Activated B cell treated with CpG ODN at 0.5 μM for 24 hours (primary cell): ENCODE results near the gene HDGFL2. TPM values are rescaled to one million over a fixed set of nuclear protein-coding genes. Genes with fewer than 3 reads are reported as not detected.

Experiments used
- ATAC-seq: fragments of 200-7000 bp; cut with Tn5 transposase; one replicate; pipeline ENCODE4 v1.10.0; 2021; ENCODE audit warnings: low read depth, mild to moderate bottlenecking, moderate library complexity
- CTCF ChIA-PET: fragments of 350-600 bp; sonication (Branson Sonifier 250); formaldehyde crosslinking; loops from one replicate; lab custom pipeline; 2021; ENCODE audit warnings: antibody characterized with exemption; lab: Charles Lee
- POLR2A ChIA-PET: fragments of 350-600 bp; sonication (Branson Sonifier 250); formaldehyde crosslinking; loops from one replicate; lab custom pipeline; 2021; ENCODE audit warnings: antibody characterized with exemption; lab: Charles Lee
- DNase-seq: peaks from one replicate; pipeline ENCODE4 v3.0.0; 2022
- H3K27ac Mint-ChIP-seq: one replicate; pipeline ENCODE4 v1.8.0; 2020; ENCODE audit warnings: mixed read lengths
- H3K27me3 Mint-ChIP-seq: one replicate; pipeline ENCODE4 v1.8.0; 2021; ENCODE audit warnings: mixed read lengths
- H3K36me3 Mint-ChIP-seq: one replicate; pipeline ENCODE4 v1.8.0; 2021; ENCODE audit warnings: low read depth, mixed read lengths
- H3K4me1 Mint-ChIP-seq: one replicate; pipeline ENCODE4 v1.8.0; 2021; ENCODE audit warnings: mixed read lengths
- H3K4me3 Mint-ChIP-seq: one replicate; pipeline ENCODE4 v1.8.0; 2020; ENCODE audit warnings: mild to moderate bottlenecking, mixed read lengths
- H3K9me3 Mint-ChIP-seq: one replicate; pipeline ENCODE4 v1.8.0; 2020; ENCODE audit warnings: mixed read lengths
- intact Hi-C: fragments of 100-400 bp; cut with micrococcal nuclease; formaldehyde crosslinking; loops from one replicate; pipeline ENCODE4 v1.15.1; 2024
- total RNA-seq: library from RNA; stranded (reverse); gene quantifications from 2 replicates; pipeline ENCODE4 v1.2.3, GENCODE V29; 2022
- TF ChIP-seq, protein P1 (sequence below): fragments of 200-600 bp; IDR thresholded peaks from one replicate; pipeline ENCODE4 v1.8.0; 2022; ENCODE audit warnings: antibody characterized with exemption, mild to moderate bottlenecking

Gene HDGFL2
- total RNA-seq, 1 donor from 2014 or later: 44.9 TPM

DNA sequence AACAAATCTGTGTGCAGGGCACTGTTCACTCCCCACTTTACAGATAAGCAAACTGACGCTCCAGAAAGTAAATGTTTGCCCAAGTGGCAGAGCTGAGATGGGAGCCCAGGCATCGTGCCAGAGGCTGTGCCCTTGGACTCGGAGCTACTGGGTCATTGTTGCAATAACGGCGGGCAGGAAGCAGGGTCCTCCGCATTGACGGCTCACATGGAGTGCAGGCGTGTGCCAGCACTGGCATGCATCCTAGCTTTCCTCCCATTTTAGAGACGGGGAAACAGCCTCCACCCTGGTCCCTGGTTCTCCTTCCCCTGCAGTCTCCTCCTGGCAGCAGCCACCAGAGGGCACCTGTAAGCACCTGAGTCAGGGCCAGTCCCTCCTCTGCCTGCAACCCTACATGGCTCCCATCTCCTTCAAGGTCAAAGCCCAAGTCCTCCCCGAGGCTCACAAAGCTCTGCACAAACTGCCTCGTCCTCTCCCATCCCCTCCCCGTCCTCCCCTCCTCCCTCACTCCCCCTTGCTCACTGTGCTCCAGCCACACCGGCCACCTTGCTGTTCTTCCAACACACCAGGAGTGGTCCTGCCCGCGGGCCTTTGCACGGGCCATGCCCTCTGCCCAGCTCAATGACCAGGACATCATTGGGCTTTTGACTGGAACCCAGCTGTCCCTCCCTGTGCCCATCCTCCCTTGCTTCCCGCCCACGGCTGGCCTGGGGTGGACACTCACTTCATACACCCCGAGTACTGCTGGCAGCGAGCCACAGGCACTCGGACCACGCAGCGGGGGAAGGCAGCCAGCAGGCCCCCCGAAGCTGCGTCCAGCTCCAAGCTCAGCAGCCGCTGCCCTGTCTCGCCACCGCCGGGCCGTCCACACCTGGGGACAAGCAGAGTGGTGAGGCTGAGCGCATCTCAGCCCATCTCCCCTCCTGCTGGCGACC is 75.5 kb downstream of the HDGFL2 start:
- Mint-ChIP-seq H3K36me3 (no peaks in the 10 kb centered on the region), H3K27me3 (peaks cover 2% of the 10 kb centered on the region), H3K4me1 (no peaks in the 10 kb centered on the region), H3K9me3 (no peaks in the 10 kb centered on the region), H3K4me3 (no peak overlapping the region), H3K27ac (no peak overlapping the region)
- peak; percentile 31 for ATAC-seq
- intact Hi-C loops: no loop called here
- DNase-seq: no peak
- CTCF ChIA-PET: interaction anchor here (1.3 kb wide), 1 partner anchor 89 kb away, joined by 3 read pairs; no protein-coding TSS in a partner anchor
- TF ChIP-seq, protein P1, sequence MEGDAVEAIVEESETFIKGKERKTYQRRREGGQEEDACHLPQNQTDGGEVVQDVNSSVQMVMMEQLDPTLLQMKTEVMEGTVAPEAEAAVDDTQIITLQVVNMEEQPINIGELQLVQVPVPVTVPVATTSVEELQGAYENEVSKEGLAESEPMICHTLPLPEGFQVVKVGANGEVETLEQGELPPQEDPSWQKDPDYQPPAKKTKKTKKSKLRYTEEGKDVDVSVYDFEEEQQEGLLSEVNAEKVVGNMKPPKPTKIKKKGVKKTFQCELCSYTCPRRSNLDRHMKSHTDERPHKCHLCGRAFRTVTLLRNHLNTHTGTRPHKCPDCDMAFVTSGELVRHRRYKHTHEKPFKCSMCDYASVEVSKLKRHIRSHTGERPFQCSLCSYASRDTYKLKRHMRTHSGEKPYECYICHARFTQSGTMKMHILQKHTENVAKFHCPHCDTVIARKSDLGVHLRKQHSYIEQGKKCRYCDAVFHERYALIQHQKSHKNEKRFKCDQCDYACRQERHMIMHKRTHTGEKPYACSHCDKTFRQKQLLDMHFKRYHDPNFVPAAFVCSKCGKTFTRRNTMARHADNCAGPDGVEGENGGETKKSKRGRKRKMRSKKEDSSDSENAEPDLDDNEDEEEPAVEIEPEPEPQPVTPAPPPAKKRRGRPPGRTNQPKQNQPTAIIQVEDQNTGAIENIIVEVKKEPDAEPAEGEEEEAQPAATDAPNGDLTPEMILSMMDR: no peak
- POLR2A ChIA-PET: no interaction called here

DNA sequence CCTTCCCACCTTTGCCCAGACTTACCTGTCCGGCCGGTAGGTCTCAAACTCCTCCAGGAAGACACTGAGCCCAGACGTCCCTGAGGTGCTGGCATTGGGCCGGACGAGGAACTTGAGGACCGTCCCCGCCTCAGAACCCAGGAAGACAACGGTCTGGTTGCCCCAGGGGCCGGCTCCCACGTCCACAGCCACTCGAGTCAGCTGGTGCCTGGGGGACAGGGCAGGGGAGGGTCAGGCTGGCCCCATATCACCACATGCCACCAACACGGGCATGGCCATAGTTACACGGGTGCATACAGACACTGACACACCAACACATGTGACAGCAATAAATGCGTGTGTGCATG is 76.1 kb downstream of the HDGFL2 start:
- ATAC-seq (no peak), DNase-seq (no peak)
- no peaks in the 10 kb centered on the region for H3K9me3 Mint-ChIP-seq
- TF ChIP-seq, protein P1: no peak
- no peaks in the 10 kb centered on the region for H3K4me1 Mint-ChIP-seq
- peaks cover 2% of the 10 kb centered on the region for H3K27me3 Mint-ChIP-seq
- intact Hi-C loops: no loop called here
- no peak overlapping the region for H3K4me3 Mint-ChIP-seq
- ChIA-PET POLR2A (no interaction called here), CTCF (no interaction called here)
- no peak overlapping the region for H3K27ac Mint-ChIP-seq
- H3K36me3 Mint-ChIP-seq: no peaks in the 10 kb centered on the region

DNA sequence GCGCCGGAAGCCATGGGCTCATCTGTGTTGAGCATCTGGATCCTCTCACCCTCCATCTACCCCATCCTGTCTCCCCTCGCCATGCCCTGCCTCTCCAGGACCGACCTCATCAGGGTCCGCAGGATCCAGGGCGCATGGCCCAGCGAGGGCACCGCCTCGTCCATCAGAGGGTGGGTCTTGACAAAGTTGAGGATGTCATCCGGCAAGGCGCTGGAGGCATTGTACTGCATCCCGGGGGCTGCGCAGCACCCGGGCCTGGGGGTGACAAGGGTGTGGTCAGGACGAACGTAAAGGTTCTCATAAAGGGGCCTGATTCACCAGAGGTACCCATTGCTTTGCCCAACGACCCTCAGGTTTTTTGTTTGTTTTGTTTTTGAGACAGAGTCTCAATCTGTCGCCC is 77.9 kb downstream of the HDGFL2 start:
- CTCF ChIA-PET: no interaction called here
- H3K4me3 Mint-ChIP-seq: no peak overlapping the region
- DNase-seq (no peak), ATAC-seq (no peak)
- H3K9me3 Mint-ChIP-seq: no peaks in the 10 kb centered on the region
- intact Hi-C loops: no loop called here
- no peaks in the 10 kb centered on the region for H3K36me3 Mint-ChIP-seq
- H3K27ac Mint-ChIP-seq: no peak overlapping the region
- POLR2A ChIA-PET: no interaction called here
- peaks cover 2% of the 10 kb centered on the region for H3K27me3 Mint-ChIP-seq
- H3K4me1 Mint-ChIP-seq: no peaks in the 10 kb centered on the region
- TF ChIP-seq, protein P1: no peak

DNA sequence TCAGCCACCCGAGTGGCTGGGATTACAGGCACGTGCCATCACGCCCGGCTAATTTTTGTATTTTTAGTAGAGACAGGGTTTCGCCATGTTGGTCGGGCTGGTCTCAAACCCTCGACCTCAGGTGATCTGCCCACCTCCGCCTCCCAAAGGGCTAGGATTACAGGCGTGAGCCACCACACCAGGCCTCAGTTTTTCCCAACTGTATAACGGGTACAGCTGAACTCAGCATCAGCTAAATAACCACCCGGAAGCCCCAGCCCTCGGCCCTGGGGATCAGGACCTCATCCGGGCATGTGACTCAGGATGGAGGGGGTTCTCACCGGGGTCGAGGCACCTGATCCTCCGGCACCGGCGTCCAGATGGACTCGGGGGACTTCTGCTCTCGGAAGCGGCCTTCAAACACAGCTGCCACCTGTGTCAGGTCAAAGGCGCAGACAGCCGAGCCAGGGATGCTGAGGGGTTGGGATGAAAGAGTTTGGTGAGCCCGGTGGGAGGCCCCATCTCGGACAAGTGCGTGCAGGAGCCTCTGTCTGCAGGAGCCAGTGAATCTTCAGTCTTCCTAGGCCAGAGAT is 78.5 kb downstream of the HDGFL2 start:
- ChIA-PET POLR2A (no interaction called here), CTCF (no interaction called here)
- Mint-ChIP-seq H3K27me3 (peaks cover 2% of the 10 kb centered on the region), H3K36me3 (no peaks in the 10 kb centered on the region), H3K4me1 (no peaks in the 10 kb centered on the region), H3K27ac (no peak overlapping the region), H3K9me3 (no peaks in the 10 kb centered on the region), H3K4me3 (no peak overlapping the region)
- DNase-seq: no peak
- TF ChIP-seq, protein P1: no peak
- ATAC-seq: no peak
- intact Hi-C loops: no loop called here

Other genes with a start within 250 kb of the HDGFL2 start
- gene EBI3, start 242.8 kb upstream of the HDGFL2 start, total RNA-seq: 177 and 186 TPM in 2 replicates
- gene YJU2, start 225.2 kb upstream of the HDGFL2 start, total RNA-seq: 40.7 and 43.0 TPM in 2 replicates
- gene SHD, start 193.0 kb upstream of the HDGFL2 start, total RNA-seq: not detected in 2 replicates
- not detected in 2 replicates for gene TMIGD2, start 169.9 kb upstream of the HDGFL2 start, total RNA-seq
- gene FSD1, start 167.7 kb upstream of the HDGFL2 start, total RNA-seq: 1.4 and 2.6 TPM in 2 replicates
- 1.1 and 1.3 TPM in 2 replicates for gene STAP2, start 133.5 kb upstream of the HDGFL2 start, total RNA-seq
- gene MPND, start 128.7 kb upstream of the HDGFL2 start, total RNA-seq: 25.2 and 29.8 TPM in 2 replicates
- gene SH3GL1, start 71.8 kb upstream of the HDGFL2 start, total RNA-seq: 33.8 and 43.7 TPM in 2 replicates
- 13.9 and 19.2 TPM in 2 replicates for gene CHAF1A, start 69.7 kb upstream of the HDGFL2 start, total RNA-seq
- gene UBXN6, start 14.5 kb upstream of the HDGFL2 start, total RNA-seq: 54.3 and 58.2 TPM in 2 replicates
- gene PLIN4, start 46.2 kb downstream of the HDGFL2 start, total RNA-seq: not detected in 2 replicates
- gene PLIN5, start 62.9 kb downstream of the HDGFL2 start, total RNA-seq: 0.17 and 0.33 TPM in 2 replicates
- gene LRG1, start 67.7 kb downstream of the HDGFL2 start, total RNA-seq: 0.42 and 2.0 TPM in 2 replicates
- gene SEMA6B, start 87.4 kb downstream of the HDGFL2 start, total RNA-seq: 0.11 and 0.37 TPM in 2 replicates
- 13.2 and 15.5 TPM in 2 replicates for gene TNFAIP8L1, start 167.2 kb downstream of the HDGFL2 start, total RNA-seq
- gene MYDGF, start 198.0 kb downstream of the HDGFL2 start, total RNA-seq: 30.9 and 31.6 TPM in 2 replicates